Epithelial cell of esophagus (primary cell): ENCODE results near the gene NEAT1.

Experiments used
- DNase-seq: peaks from one replicate; pipeline ENCODE4 v3.0.0; 2010; ENCODE audit warnings: low read depth
- H3K4me3 ChIP-seq: 2 replicates; pipeline ENCODE4 v1.5.1; 2011; ENCODE audit warnings: mild to moderate bottlenecking, low read length, control low read depth
- TF ChIP-seq, protein P1 (sequence below): IDR thresholded peaks from 2 replicates; pipeline ENCODE4 v1.5.1; 2011; ENCODE audit warnings: low read depth, mild to moderate bottlenecking, low read length, control low read depth, inconsistent platforms; ENCODE audit not compliant: insufficient read depth; ENCODE audit errors: missing control alignments

The NEAT1 gene

DNA sequence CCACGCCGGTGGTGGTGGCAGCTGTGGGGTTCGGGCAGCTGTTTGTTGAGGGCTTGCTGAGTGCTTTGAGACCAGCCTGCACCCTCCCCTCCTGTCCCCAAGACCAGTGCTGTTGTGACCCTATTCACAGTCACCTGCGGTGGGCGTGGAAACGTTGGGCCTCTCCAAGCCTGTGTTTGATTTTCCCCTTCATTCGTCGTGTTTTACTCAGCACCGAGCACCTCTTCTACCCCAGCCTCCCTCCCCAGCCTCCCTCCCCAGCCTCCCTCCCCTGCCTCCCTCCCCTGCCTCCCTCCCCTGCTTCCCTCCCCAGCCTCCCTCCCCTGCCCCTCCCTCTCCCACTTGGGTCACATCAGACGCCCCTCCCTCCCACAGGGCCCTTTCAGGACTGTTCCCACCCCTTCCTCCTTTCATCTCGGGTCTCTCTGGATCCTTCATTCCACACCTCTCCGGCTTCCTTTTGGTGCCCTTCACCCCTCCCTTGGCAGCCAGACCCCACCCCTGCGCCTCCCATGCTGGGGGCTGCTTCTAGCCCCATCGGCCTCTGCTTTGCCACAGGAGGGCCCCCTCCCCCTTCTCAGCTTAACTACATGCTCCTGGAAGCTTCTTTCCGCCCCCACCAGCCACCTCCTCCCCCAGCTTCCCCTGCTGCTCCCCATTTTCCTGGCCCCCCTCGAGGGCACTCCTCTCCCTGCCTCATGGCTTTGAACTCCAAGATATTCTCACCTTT lies 21.4 kb upstream of the NEAT1 start:
- TF ChIP-seq, protein P1, sequence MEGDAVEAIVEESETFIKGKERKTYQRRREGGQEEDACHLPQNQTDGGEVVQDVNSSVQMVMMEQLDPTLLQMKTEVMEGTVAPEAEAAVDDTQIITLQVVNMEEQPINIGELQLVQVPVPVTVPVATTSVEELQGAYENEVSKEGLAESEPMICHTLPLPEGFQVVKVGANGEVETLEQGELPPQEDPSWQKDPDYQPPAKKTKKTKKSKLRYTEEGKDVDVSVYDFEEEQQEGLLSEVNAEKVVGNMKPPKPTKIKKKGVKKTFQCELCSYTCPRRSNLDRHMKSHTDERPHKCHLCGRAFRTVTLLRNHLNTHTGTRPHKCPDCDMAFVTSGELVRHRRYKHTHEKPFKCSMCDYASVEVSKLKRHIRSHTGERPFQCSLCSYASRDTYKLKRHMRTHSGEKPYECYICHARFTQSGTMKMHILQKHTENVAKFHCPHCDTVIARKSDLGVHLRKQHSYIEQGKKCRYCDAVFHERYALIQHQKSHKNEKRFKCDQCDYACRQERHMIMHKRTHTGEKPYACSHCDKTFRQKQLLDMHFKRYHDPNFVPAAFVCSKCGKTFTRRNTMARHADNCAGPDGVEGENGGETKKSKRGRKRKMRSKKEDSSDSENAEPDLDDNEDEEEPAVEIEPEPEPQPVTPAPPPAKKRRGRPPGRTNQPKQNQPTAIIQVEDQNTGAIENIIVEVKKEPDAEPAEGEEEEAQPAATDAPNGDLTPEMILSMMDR, result no peak
- no peak for DNase-seq

DNA sequence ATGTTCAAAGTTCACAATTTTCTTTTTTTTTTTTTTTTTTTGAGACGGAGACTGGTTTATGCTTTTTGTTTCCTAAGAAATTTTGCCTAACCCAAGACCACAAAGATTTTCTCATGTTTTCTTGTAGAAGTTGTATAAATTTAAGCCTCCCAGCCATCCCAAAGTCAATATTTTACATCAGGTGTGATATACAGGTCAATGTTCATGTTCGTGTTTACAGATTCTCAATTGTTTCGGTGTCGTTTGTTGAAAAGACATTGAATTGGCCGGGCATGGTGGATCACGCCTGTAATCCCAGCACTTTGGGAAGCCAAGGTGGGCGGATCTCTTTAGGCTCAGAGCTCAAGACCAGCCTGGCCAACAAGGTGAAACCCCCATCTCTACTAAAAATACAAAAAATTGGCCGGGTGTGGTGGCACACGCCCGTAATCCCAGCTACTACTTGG lies 20.8 kb upstream of the NEAT1 start:
- no peak for DNase-seq
- TF ChIP-seq, protein P1, result no peak
- no peak overlapping the region for H3K4me3 ChIP-seq

More for the DNA sequence above, 21.4 kb upstream of the NEAT1 start:
- no peak overlapping the region for H3K4me3 ChIP-seq

DNA sequence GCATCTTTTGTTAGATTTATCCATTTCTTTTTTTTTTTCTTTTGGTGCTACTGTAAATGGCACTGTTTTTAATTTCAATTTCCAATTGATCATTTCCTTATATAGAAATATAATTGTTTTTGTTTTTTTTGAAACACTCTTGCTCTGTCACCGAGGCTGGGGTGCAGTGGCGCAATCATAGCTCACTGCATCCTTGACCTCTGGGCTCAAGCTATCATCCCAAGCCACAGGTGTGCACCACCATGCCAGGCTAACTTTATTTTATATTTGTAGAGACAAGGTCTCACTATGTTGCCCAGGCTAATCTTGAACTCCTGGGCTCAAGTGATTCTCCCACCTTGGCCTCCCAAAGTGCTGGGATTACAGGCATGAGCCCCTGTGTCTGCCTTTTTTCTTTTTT lies 19.8 kb upstream of the NEAT1 start:
- H3K4me3 ChIP-seq, result no peak overlapping the region
- no peak for DNase-seq
- TF ChIP-seq, protein P1, result no peak

DNA sequence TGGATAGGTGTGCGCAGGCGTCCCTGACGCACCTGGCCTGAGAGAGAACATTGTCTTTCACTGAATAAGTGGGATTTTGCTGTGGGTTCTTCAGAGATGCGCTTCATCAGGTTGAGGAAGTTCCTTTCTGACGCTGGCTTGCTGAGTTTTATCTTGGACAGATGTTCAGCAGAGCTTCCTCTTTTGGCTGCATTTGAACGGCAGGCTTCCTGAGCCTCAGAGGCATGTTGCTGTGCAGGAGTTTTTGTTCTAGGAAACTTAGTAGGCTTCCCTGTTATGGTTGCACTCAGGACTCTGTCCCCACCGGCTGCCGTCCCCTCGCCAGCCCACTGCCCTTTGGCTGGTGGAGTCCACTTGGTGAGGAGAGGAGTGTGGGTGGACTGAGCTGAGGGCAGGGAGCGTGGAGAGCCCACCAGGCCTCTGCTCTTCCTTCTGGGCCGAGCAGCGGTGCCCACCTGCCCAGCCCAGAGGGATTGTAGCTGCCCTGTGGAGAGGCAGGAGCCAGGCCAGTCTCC lies 18.9 kb upstream of the NEAT1 start:
- no peak for DNase-seq
- TF ChIP-seq, protein P1, result no peak
- H3K4me3 ChIP-seq, result no peak overlapping the region

DNA sequence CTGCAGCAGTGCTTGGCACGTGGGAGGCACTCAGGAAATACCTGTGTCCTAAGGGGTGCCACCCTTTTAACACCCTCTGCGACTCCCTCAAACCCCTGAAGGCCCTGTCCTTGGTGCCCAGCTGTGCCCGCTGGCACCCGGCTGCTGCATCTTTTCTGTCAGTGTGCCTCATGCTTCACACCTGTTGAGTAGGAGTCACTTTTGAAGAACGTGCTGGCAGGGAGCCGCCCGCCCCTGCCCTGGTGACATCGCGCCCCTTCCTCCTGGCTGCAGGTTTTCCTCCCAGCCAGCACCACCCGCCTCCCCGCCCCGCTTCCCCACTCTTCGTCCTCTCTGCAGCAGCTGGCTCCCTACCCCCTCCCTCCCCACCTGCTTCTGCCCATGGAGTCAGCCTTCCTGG lies 18.4 kb upstream of the NEAT1 start:
- TF ChIP-seq, protein P1, result no peak
- H3K4me3 ChIP-seq, result no peak overlapping the region
- DNase-seq, result no peak

DNA sequence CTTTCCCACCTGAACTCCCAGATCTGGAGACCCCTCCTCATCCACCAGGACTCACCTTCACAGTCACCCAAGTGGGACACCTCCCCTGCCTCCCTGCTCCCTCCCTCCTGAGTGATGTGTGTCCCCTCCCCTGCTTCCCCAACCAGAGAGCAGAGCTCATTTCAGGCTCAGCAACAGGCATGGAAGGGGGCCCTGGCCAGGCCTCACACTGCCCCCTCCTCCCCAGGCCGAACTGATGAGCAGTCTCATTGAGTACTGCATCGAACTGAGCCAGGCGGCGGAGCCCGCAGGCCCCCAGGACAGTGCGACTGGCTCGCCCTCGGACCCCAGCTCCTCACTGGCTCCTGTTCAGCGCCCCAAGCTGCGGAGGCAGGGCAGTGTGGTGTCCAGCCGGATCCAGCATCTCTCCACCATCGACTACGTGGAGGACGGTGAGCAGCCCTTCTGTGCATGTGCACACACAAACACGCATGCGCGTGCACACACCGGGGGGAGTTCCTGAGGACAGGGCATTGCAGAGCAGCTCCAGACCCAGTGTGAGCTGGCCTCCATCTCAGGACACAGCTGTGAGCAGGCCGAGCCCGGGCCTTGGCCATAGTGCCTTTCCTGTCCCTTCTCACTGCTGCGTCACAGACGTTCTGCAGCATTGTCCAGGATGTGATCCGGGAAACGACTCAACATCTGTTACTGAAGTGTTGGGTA lies 17.8 kb upstream of the NEAT1 start:
- TF ChIP-seq, protein P1, result no peak
- no peak overlapping the region for H3K4me3 ChIP-seq
- DNase-seq, result no peak
